22Rv1 (cell line): ENCODE measurements around the gene SGCD.

Experiments used
- H3K27ac ChIP-seq: fragments of 450-650 bp; 2 replicates; pipeline ENCODE4 v1.5.1; 2017
- ZFX ChIP-seq: fragments of 450-650 bp; IDR thresholded peaks from 2 replicates; pipeline ENCODE4 v1.6.1; 2017; ENCODE audit warnings: antibody characterized with exemption, borderline replicate concordance
- TF ChIP-seq, protein P1 (sequence below): fragments of 450-650 bp; IDR thresholded peaks from 2 replicates; pipeline ENCODE4 v1.5.1; 2017; ENCODE audit warnings: mild to moderate bottlenecking

The SGCD gene

DNA sequence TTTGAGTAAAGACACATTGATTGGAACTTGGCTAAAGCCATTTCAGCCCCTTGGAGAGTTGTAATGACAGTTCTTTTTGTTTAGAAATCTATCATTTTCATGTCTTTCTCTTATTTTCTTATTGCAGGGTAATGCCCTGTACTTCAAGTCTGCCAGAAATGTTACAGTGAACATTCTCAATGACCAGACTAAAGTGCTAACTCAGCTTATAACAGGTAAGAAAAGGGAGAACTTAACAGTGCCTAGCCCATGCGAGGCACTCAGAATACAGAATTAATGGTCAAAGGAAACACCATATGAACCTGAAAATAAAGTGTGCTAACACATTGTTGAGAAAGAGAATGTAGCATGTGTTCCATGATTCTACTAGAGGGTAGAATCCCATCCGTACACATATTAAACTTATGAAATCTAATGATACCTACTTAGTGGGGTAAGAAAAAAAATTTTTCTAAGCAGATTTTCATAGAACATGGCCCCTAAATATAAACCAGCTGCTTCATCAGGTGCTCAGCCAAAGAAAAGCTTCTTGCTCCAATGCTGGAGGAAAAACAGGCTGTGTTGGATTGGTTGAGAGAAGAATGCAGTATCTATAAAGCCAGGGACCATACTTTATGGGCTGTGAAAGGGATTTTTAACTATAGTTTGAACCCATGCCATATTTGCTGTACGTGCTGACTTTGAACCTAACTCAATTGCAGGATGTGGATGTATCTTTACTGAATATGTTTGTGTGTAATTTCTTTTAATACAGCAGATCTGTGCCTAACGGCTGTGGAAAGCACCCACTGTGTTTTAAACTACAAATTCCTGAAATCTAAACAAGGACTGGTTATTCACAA lies 262.4 kb downstream of the SGCD start:
- TF ChIP-seq, protein P1, sequence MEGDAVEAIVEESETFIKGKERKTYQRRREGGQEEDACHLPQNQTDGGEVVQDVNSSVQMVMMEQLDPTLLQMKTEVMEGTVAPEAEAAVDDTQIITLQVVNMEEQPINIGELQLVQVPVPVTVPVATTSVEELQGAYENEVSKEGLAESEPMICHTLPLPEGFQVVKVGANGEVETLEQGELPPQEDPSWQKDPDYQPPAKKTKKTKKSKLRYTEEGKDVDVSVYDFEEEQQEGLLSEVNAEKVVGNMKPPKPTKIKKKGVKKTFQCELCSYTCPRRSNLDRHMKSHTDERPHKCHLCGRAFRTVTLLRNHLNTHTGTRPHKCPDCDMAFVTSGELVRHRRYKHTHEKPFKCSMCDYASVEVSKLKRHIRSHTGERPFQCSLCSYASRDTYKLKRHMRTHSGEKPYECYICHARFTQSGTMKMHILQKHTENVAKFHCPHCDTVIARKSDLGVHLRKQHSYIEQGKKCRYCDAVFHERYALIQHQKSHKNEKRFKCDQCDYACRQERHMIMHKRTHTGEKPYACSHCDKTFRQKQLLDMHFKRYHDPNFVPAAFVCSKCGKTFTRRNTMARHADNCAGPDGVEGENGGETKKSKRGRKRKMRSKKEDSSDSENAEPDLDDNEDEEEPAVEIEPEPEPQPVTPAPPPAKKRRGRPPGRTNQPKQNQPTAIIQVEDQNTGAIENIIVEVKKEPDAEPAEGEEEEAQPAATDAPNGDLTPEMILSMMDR, result no peak
- no peak for TF ChIP-seq ZFX
- H3K27ac ChIP-seq, result no peak overlapping the region

GRCh38 chr5:156589946-156590216 lies 262.9 kb downstream of the SGCD start:
- TF ChIP-seq, protein P1, result no peak
- no peak for TF ChIP-seq ZFX
- no peak overlapping the region for H3K27ac ChIP-seq

GRCh38 chr5:156590978-156591377 lies 264.0 kb downstream of the SGCD start:
- no peak for TF ChIP-seq ZFX
- TF ChIP-seq, protein P1, result no peak

GRCh38 chr5:156591631-156592030 lies 264.7 kb downstream of the SGCD start:
- no peak overlapping the region for H3K27ac ChIP-seq
- TF ChIP-seq, protein P1, result no peak
- TF ChIP-seq ZFX, result no peak

More at GRCh38 chr5:156590978-156591377, 264.0 kb downstream of the SGCD start:
- H3K27ac ChIP-seq, result no peak overlapping the region

DNA sequence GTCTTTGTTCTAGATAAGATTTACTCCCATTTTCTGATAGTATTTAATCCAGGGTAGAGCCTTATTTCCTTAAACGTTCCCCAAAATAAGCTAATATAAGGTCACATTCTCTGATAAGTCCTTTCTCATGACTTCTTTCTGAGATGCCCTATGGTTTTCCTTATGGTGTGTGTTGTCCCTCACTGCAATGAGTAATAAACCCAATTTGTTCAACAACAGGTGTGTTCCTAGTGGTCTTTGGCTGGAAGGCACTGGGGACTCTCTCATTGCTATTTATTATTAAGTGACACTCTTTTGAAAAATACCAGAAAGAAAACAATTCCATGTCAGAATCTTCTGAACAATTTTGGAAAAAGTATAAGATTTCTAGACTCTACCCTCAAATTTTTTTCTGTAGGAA lies 266.6 kb downstream of the SGCD start:
- no peak for TF ChIP-seq ZFX
- TF ChIP-seq, protein P1, result no peak
- H3K27ac ChIP-seq, result no peak overlapping the region

DNA sequence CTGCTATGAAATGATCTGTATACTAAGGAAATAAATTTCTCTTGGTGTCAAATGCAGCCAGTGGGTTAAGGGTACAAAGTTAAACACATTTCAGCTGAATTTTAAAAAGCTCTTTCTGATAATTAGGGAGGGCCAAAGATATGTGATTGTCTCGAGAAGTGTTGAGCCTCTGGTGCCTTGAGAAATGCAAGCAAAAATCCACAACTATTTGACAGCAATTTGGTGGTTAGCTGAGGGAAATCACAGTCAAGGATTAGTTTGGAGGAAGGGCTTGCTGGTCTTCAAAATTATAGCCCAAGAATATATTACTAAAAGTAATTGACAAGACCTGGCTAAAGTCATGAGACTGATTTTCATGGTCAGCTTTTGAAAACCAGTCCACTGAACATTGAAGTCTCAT lies 267.4 kb downstream of the SGCD start:
- TF ChIP-seq ZFX, result no peak
- TF ChIP-seq, protein P1, result no peak
- no peak overlapping the region for H3K27ac ChIP-seq

- no peak overlapping the region for H3K27ac ChIP-seq
- TF ChIP-seq ZFX, result no peak
- TF ChIP-seq, protein P1, result no peak
Observed at GRCh38 chr5:156595132-156595787, 268.3 kb downstream of the SGCD start.
